Peyer's patch (tissue), 4 donors: ENCODE data around the gene ZNF831.

Experiments
- POLR2A ChIP-seq, 2 donors: fragments of 450-650 bp; IDR thresholded peaks; one replicate each; pipeline ENCODE4 v1.5.1; 2017; ENCODE audit warnings: antibody characterized with exemption in 2 of 2, mild to moderate bottlenecking in 2 of 2, moderate library complexity in 2 of 2
- TF ChIP-seq, protein P1 (sequence below), 6 experiments: fragments of 450-650 bp in 4 of 6; fragments of 200-600 bp in 2 of 6; sonication (generic) in 1 of 6; IDR thresholded peaks; one replicate each; pipeline ENCODE4 v1.5.1; 2017 to 2019; ENCODE audit warnings: antibody characterized with exemption in 6 of 6, mild to moderate bottlenecking in 3 of 6, moderate library complexity in 1 of 6

DNA sequence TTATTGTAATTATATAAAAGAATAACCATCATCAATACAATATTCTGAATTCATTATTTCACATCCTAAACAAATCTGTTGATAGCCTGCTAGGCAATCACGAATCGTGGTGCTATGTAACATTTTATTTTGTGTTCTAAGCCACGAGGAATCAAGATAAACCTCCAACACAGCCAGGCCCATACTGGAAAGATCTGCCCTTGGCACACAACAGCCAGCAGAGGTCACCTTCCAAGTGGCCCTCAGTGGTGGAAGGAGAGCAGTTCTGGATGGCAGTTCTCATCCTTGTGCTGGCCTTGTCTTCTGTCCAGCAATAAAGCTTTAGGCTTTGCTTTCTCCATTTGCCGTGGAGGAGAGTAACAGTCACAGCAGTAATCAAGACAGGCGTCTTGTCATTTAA, 13.2 kb downstream of the ZNF831 start:
- TF ChIP-seq, protein P1, sequence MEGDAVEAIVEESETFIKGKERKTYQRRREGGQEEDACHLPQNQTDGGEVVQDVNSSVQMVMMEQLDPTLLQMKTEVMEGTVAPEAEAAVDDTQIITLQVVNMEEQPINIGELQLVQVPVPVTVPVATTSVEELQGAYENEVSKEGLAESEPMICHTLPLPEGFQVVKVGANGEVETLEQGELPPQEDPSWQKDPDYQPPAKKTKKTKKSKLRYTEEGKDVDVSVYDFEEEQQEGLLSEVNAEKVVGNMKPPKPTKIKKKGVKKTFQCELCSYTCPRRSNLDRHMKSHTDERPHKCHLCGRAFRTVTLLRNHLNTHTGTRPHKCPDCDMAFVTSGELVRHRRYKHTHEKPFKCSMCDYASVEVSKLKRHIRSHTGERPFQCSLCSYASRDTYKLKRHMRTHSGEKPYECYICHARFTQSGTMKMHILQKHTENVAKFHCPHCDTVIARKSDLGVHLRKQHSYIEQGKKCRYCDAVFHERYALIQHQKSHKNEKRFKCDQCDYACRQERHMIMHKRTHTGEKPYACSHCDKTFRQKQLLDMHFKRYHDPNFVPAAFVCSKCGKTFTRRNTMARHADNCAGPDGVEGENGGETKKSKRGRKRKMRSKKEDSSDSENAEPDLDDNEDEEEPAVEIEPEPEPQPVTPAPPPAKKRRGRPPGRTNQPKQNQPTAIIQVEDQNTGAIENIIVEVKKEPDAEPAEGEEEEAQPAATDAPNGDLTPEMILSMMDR (IDR thresholded peaks at IDR 0.05): no peak
- TF ChIP-seq POLR2A (IDR thresholded peaks at IDR 0.05): no peak
